Naive thymus-derived CD8-positive, alpha-beta T cell (primary cell): ENCODE measurements around the gene PISD. TPM values are rescaled to one million over a fixed set of nuclear protein-coding genes. Genes with fewer than 3 reads are reported as not detected.

Experiments used
- ATAC-seq, 2 donors: fragments of 150-1000 bp; cut with Tn5 transposase in 1 of 2; sonication (Bioruptor Pico), chemical (Tn5 transposase) in 1 of 2; 1 replicate in 1 of 2; 2 replicates in 1 of 2; pipeline ENCODE4 v1.10.0; 2021; ENCODE audit warnings: mild to moderate bottlenecking in 2 of 2, moderate library complexity in 2 of 2
- POLR2A ChIA-PET: fragments of 350-600 bp; sonication (Branson Sonifier 250); formaldehyde crosslinking; loops from one replicate; lab custom pipeline; 2021; ENCODE audit warnings: antibody characterized with exemption; lab: Charles Lee
- DNase-seq, 10 donors: peaks; one replicate each; pipeline versions ENCODE4 v3.0.0 to v3.0.0-alpha.2; 2020 to 2022
- H3K27ac Mint-ChIP-seq, 10 donors: one replicate each; pipeline ENCODE4 v1.8.0; 2020 to 2022; ENCODE audit warnings: mild to moderate bottlenecking in 10 of 10, mixed read lengths in 10 of 10, moderate library complexity in 4 of 10, inconsistent platforms in 1 of 10
- H3K27me3 Mint-ChIP-seq, 5 donors: one replicate each; pipeline ENCODE4 v1.8.0; 2021 to 2022; ENCODE audit warnings: mixed read lengths in 5 of 5
- H3K36me3 Mint-ChIP-seq, 3 donors: one replicate each; pipeline ENCODE4 v1.8.0; 2020 to 2022; ENCODE audit warnings: mixed read lengths in 3 of 3, mild to moderate bottlenecking in 2 of 3, inconsistent platforms in 1 of 3
- H3K4me1 Mint-ChIP-seq, 4 donors: one replicate each; pipeline ENCODE4 v1.8.0; 2021 to 2022; ENCODE audit warnings: mixed read lengths in 4 of 4
- H3K4me3 Mint-ChIP-seq, 10 donors: one replicate each; pipeline ENCODE4 v1.8.0; 2020 to 2022; ENCODE audit warnings: mild to moderate bottlenecking in 10 of 10, mixed read lengths in 10 of 10, moderate library complexity in 6 of 10, inconsistent platforms in 1 of 10
- H3K9me3 Mint-ChIP-seq, 9 donors: one replicate each; pipeline ENCODE4 v1.8.0; 2020 to 2022; ENCODE audit warnings: mixed read lengths in 9 of 9, mild to moderate bottlenecking in 3 of 9, inconsistent platforms in 1 of 9, moderate library complexity in 1 of 9
- polyA plus RNA-seq, 3 donors: library from polyadenylated mRNA; unstranded; fragments of 300-500 nt; fragmentation: Illumina TruSeq; gene quantifications; one replicate each; pipeline ENCODE4 v1.2.3, GENCODE V29; 2021
- total RNA-seq, 8 experiments: library from RNA in 2 of 8; stranded (reverse) in 2 of 8; gene quantifications; one replicate each; pipeline ENCODE4 v1.2.3 and lab custom pipeline; 2021 to 2026

PISD gene
- total and polyA plus RNA-seq, 5 experiments from 2014 or later = 12.7 to 36.6 (median 21.0) TPM

DNA sequence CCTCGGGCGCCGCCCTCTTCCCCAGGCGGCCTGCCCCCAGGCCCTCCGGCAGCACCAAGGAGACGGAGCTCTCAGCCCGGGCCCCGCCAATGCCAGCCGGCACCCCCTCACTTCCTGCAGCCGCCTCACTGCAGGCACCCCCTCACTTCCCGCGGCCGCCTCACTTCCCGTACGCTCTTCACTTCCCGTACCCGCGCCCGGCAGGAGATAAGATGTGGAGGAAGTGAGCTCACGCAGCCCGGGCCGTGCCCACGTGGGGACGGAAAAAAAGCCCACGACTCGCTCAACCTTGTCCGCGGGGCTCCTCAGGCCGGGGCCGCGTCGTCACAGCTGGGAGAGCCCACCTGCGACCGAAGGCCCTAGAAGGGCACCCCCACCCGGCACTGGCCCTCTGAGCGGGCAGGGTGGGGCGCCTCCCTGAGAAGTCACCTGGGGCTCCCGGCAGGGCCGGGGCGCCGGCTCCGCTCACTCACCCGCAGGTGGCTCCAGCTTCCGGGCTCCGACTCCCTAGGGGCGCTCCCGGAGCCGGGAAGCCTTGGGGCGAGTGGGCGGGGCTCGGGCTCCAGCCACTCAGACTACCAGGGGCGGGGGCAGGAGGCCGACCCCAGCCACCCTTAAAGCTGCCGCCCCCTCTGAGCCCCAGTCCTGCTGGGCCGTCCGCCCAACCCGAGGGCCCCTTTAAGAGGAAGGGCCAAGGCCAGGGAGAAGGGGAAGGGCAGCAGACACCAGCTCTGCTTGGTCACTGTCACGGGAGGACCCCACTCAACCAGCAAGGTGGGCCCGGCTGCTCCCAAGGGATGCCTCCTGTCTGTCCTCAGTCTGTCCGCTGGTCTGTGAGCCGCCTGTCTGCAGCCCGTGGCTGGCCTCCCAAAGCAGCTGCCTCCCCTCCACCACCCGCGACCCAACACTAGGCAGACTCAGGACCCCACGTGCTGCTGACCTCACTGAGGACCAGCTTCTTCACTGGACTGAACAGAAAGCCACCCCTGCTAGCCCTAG lies 31.4 kb downstream of the PISD start:
- no peaks in the 10 kb centered on the region for H3K36me3 Mint-ChIP-seq
- peak overlapping the region; percentile 83 to 93 (median 88) for H3K4me3 Mint-ChIP-seq
- POLR2A ChIA-PET = interaction anchor here (0.5 to 2.5 kb wide), 22 partner anchors 10 to 523 kb away, joined by 3 to 24 read pairs (median 5); partner anchors contain the start of genes DRG1, PATZ1, PIK3IP1 and PISD
- ATAC-seq (peak; percentile 90 to 94), DNase-seq (peak; percentile 82 to 94 (median 86))
- H3K4me1 Mint-ChIP-seq = peaks cover 26 to 68% (median 55%) of the 10 kb centered on the region in 4 donors
- peak overlapping the region; percentile 84 to 97 (median 94) for H3K27ac Mint-ChIP-seq
- H3K9me3 Mint-ChIP-seq = no peaks in the 10 kb centered on the region
- H3K27me3 Mint-ChIP-seq = no peaks in the 10 kb centered on the region

DNA sequence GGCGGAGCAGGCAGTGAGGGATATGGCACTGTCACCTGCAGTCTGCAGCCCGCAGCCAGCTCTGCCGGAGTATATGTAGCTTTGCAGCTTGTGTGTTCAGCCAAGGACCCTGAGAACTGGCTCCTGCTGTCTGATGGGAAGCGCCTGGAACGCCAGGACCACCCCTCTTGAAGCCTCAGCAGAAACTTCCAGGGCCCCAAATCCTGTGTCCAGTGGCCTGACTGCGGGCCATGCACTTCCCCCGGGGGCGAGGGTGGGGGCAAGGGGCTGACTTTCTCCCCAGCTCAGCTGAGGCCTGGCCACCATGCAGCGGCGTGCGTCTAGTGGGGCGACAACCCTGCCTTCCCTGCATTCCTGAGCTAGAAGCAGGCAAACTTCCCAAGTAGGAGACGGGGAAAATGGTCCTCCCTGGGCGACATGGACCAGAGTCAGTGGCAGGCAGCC lies 32.3 kb downstream of the PISD start:
- POLR2A ChIA-PET = interaction anchor here (0.5 to 2.5 kb wide), 20 partner anchors 9 to 1792 kb away, joined by 3 to 24 read pairs (median 6); partner anchors contain the start of genes DRG1, PATZ1, PIK3IP1 and PISD
- DNase-seq = no peak
- H3K36me3 Mint-ChIP-seq = no peaks in the 10 kb centered on the region

GRCh38 chr22:31628969-31629708 lies 32.9 kb downstream of the PISD start:
- Mint-ChIP-seq H3K27ac (peak overlapping the region; percentile 81 to 97 (median 90)), H3K27me3 (no peaks in the 10 kb centered on the region), H3K9me3 (no peaks in the 10 kb centered on the region), H3K36me3 (no peaks in the 10 kb centered on the region), H3K4me1 (peaks cover 29 to 72% (median 65%) of the 10 kb centered on the region in 4 donors), H3K4me3 (peak overlapping the region; percentile 58 to 93 (median 74))
- DNase-seq = no peak
- POLR2A ChIA-PET = interaction anchor here (0.6 to 2.5 kb wide), 7 partner anchors 48 to 1792 kb away, joined by 3 to 19 read pairs (median 8); partner anchors contain the start of genes DRG1, PATZ1 and PIK3IP1
- no peak for ATAC-seq

More for the DNA sequence above, 32.3 kb downstream of the PISD start:
- peak overlapping the region; percentile 73 to 97 (median 90) for H3K27ac Mint-ChIP-seq
- peaks cover 29 to 69% (median 61%) of the 10 kb centered on the region in 4 donors for H3K4me1 Mint-ChIP-seq
- no peak for ATAC-seq
- H3K27me3 Mint-ChIP-seq = no peaks in the 10 kb centered on the region
- peak overlapping the region; percentile 58 to 93 (median 84) for H3K4me3 Mint-ChIP-seq
- no peaks in the 10 kb centered on the region for H3K9me3 Mint-ChIP-seq

DNA sequence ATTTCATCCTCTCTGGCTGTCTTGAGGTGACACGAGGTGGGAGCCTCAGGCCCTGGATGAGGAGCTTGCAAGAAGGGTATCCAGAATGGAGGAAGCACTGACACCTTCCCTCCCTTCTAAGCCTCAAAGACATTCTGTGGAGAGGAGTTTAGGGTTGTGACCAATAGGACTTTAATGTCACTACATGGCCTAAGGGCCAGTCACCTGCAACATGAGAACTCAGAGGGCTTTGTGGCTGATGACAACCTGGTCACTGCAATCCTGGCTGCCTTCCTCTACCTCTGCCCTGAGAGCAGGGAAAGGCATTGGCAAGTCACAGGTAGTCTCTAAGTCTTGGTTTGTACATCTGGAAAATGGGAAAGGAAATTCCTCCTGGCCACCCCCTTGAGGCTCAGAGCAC lies 33.7 kb downstream of the PISD start:
- Mint-ChIP-seq H3K4me3 (peak overlapping the region in 8 of 10 donors; percentile 15 to 93 (median 59)), H3K27me3 (no peaks in the 10 kb centered on the region), H3K9me3 (no peaks in the 10 kb centered on the region), H3K27ac (peak overlapping the region; percentile 81 to 97 (median 90)), H3K4me1 (peaks cover 26 to 67% (median 58%) of the 10 kb centered on the region in 4 donors), H3K36me3 (no peaks in the 10 kb centered on the region)
- DNase-seq = no peak
- POLR2A ChIA-PET = interaction anchor here (0.7 kb wide), 1 partner anchor 282 kb away, joined by 3 read pairs; the partner anchor contains the start of gene PATZ1
- no peak for ATAC-seq

DNA sequence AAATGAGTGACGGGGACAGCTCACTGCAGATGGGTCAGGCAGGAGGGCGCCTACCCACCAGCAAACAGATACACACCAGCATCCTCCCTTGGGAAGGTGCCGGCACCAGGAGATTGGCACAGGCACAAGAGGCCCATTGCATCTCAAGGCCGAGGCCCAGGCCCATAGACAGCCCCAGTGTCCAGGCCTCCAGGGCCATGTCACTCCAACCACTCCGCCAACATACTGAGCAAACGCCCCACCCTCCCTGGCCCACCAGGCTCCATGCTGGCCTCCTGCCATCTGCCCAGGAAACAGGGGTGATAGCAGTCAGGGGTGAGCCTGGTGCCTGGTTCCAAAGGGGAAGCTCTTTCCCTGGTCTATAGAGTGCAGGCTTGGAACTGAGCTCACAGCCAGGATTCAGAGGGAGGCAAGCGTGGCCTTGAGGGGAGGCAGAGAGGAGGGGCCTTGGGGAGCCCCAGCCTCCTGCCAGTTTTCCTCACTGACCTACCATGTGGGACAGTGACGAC lies 34.7 kb downstream of the PISD start:
- POLR2A ChIA-PET = interaction anchor here (1.2 to 1.5 kb wide), 2 partner anchors 10 to 71 kb away, joined by 3 to 4 read pairs; no protein-coding TSS in a partner anchor
- no peaks in the 10 kb centered on the region for H3K27me3 Mint-ChIP-seq
- DNase-seq (no peak), ATAC-seq (no peak)
- H3K27ac Mint-ChIP-seq = peak overlapping the region; percentile 81 to 97 (median 90)
- no peaks in the 10 kb centered on the region for H3K9me3 Mint-ChIP-seq
- H3K4me3 Mint-ChIP-seq = peak overlapping the region in 1 of 10 donors; percentile 65
- peaks cover 26 to 69% (median 55%) of the 10 kb centered on the region in 4 donors for H3K4me1 Mint-ChIP-seq
- H3K36me3 Mint-ChIP-seq = no peaks in the 10 kb centered on the region

DNA sequence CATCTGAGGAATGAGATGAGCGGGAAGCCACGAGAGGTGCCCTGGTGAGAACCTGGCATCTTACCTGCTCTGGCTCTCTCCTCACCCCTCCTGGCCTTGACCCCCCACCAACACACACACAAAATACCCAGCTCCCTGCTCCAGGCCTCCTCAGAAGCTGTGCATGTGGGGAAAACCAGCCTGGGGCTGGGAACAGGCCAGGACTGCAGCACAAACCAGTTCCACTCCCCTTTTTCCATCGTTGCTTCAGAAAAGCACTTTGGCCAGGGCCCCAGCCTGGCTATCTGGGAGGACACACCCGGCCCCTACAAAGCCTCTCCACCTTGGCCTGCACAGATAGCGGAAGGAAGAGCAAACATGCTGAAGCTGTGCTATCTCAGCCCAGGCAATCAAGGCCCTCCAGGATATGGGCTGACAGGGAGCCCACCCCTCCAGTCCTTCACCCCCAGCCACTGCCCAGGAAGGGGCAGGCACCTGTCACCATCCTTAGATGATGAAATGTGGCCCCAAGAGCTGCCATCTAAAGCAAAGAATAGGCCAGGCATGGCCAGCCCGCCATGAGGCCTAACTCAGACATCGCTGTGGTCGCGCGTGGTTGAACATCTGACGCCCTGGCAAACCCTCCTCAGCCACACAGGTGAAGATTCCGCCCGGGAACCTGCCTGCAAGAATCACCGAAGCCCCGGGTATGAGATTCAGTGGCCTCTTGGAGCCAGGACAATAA lies 35.4 kb downstream of the PISD start:
- no peaks in the 10 kb centered on the region for H3K9me3 Mint-ChIP-seq
- DNase-seq (no peak), ATAC-seq (no peak)
- peak overlapping the region; percentile 63 to 97 (median 88) for H3K27ac Mint-ChIP-seq
- H3K4me3 Mint-ChIP-seq = peak overlapping the region in 1 of 10 donors; percentile 34
- no peaks in the 10 kb centered on the region for H3K27me3 Mint-ChIP-seq
- no peaks in the 10 kb centered on the region for H3K36me3 Mint-ChIP-seq
- H3K4me1 Mint-ChIP-seq = peaks cover 26 to 73% (median 55%) of the 10 kb centered on the region in 4 donors
- POLR2A ChIA-PET = interaction anchor here (1.2 to 1.5 kb wide), 2 partner anchors 9 to 70 kb away, joined by 3 to 4 read pairs; no protein-coding TSS in a partner anchor

- Mint-ChIP-seq H3K4me3 (peak overlapping the region in 1 of 10 donors; percentile 28), H3K27me3 (no peaks in the 10 kb centered on the region), H3K4me1 (peaks cover 22 to 68% (median 51%) of the 10 kb centered on the region in 4 donors), H3K27ac (peak overlapping the region in 8 of 10 donors; percentile 24 to 97 (median 78)), H3K9me3 (no peaks in the 10 kb centered on the region), H3K36me3 (peaks cover 0 to 2% (median 0%) of the 10 kb centered on the region in 3 donors)
- ATAC-seq (no peak), DNase-seq (no peak)
- POLR2A ChIA-PET = no interaction called here
These were observed 36.2 kb downstream of the PISD start for GRCh38 chr22:31625661-31626426.

- H3K36me3 Mint-ChIP-seq = peaks cover 0 to 7% (median 0%) of the 10 kb centered on the region in 3 donors
- H3K27ac Mint-ChIP-seq = peak overlapping the region in 9 of 10 donors; percentile 68 to 94 (median 83)
- H3K4me1 Mint-ChIP-seq = peaks cover 20 to 65% (median 48%) of the 10 kb centered on the region in 4 donors
- no peak for DNase-seq
- no peaks in the 10 kb centered on the region for H3K27me3 Mint-ChIP-seq
- ATAC-seq = no peak
- POLR2A ChIA-PET = interaction anchor here (0.7 kb wide), 1 partner anchor 22 kb away, joined by 3 read pairs; no protein-coding TSS in a partner anchor
- no peak overlapping the region for H3K4me3 Mint-ChIP-seq
- no peaks in the 10 kb centered on the region for H3K9me3 Mint-ChIP-seq
These were observed 36.8 kb downstream of the PISD start for GRCh38 chr22:31625257-31625640.

DNA sequence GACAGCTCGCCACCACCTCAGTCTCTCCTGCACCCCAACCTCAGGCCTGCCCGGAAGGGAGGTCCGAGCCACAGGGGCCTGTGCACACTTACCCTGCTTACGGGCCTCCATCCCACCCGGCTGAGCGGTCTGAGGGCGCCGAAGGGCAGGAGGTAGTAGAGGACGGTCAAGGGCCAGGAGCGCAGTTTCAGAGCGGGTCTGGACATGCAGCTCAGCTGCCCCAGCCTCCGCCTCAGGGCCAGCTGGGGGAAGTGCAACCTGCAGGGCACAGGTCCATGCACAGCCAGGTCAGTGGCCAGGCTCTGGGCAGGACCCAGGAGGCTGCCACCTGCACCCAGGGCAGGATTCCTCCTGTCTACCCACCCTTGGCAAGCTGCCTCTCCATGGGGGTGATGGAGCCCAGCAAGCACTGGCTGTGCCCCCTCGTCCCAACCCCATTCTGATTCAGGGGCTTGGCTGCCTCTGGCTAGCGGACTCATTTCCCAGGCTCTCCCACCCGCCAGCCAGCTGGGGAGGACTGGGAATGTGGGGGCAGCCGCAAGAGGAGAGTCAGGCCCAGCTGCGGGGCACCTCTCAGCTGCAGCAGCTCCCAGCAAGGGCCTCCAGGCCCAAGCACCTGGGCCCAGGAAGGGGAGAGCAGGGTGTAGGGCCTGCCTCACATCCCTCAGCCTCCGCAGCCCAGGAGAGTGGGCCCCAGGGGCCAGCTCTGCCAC lies 38.3 kb downstream of the PISD start:
- Mint-ChIP-seq H3K9me3 (no peaks in the 10 kb centered on the region), H3K4me3 (no peak overlapping the region), H3K36me3 (peaks cover 0 to 17% (median 0%) of the 10 kb centered on the region in 3 donors), H3K4me1 (peaks cover 13 to 53% (median 37%) of the 10 kb centered on the region in 4 donors), H3K27me3 (no peaks in the 10 kb centered on the region), H3K27ac (peak overlapping the region in 5 of 10 donors; percentile 15 to 86 (median 75))
- no peak for DNase-seq
- POLR2A ChIA-PET = interaction anchor here (0.6 to 1.3 kb wide), 4 partner anchors 10 to 277 kb away, joined by 3 to 9 read pairs (median 3); no protein-coding TSS in a partner anchor
- no peak for ATAC-seq

DNA sequence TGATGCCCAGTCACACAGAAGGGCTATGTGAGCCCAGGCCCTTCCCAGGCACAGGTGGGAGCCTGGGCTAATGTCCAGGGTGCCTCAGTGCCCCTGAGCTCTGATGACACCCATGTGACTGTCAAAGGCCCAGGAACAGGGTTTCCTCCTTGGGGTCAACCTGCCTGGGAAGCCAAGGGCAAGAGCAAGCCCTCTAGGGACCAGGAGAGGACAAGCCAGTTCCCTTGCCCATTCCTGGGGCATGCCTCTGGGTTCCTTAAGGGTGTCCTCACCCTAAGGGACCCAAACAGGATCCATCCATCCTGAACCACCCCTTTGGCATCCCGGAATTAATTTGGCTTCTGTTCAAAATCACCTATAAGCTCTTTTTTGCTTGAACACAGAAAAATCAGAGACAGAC lies 39.0 kb downstream of the PISD start:
- no peaks in the 10 kb centered on the region for H3K27me3 Mint-ChIP-seq
- peaks cover 0 to 20% (median 0%) of the 10 kb centered on the region in 3 donors for H3K36me3 Mint-ChIP-seq
- H3K27ac Mint-ChIP-seq = peak overlapping the region in 7 of 10 donors; percentile 20 to 87 (median 66)
- ATAC-seq (no peak), DNase-seq (no peak)
- H3K4me3 Mint-ChIP-seq = peak overlapping the region in 2 of 10 donors; percentile 12 to 56
- H3K9me3 Mint-ChIP-seq = no peaks in the 10 kb centered on the region
- peaks cover 9 to 46% (median 29%) of the 10 kb centered on the region in 4 donors for H3K4me1 Mint-ChIP-seq
- POLR2A ChIA-PET = interaction anchor here (1.0 to 4.5 kb wide), 3 partner anchors 8 to 276 kb away, joined by 3 to 24 read pairs (median 3); no protein-coding TSS in a partner anchor
